Esophagus (tissue), 2 donors: ENCODE data around the gene ATRX. TPM values are rescaled to one million over a fixed set of nuclear protein-coding genes. Genes with fewer than 3 reads are reported as not detected.
"Not testable (repeated sequence)": the region's sequence is repeated elsewhere in the genome, so short reads cannot be mapped to it uniquely, and the experiment has no call there.

Experiments used
- H3K27ac ChIP-seq, 2 donors: one replicate each; pipeline ENCODE4 v1.5.1; 2013; ENCODE audit warnings: low read depth in 2 of 2, mild to moderate bottlenecking in 2 of 2, inconsistent platforms in 1 of 2, low read length in 1 of 2, moderate library complexity in 1 of 2
- H3K27me3 ChIP-seq, 2 donors: one replicate each; pipeline ENCODE4 v1.6.1; 2013; ENCODE audit warnings: low read length in 2 of 2, control low read depth in 1 of 2, mild to moderate bottlenecking in 1 of 2; ENCODE audit not compliant: insufficient read depth in 2 of 2, control insufficient read depth in 1 of 2
- H3K36me3 ChIP-seq, 2 donors: one replicate each; pipeline ENCODE4 v1.6.1; 2013; ENCODE audit warnings: low read length in 1 of 2; ENCODE audit not compliant: control insufficient read depth in 2 of 2, insufficient read depth in 2 of 2
- H3K4me1 ChIP-seq, 2 donors: one replicate each; pipeline ENCODE4 v1.6.1; 2013; ENCODE audit warnings: low read length in 1 of 2; ENCODE audit not compliant: control insufficient read depth in 2 of 2, insufficient read depth in 2 of 2
- H3K4me3 ChIP-seq, 2 donors: one replicate each; pipeline ENCODE4 v1.5.1; 2013; ENCODE audit warnings: low read length in 2 of 2, mild to moderate bottlenecking in 2 of 2, low read depth in 1 of 2, moderate library complexity in 1 of 2
- H3K9me3 ChIP-seq, 2 donors: one replicate each; pipeline ENCODE4 v1.6.1; 2013; ENCODE audit warnings: mild to moderate bottlenecking in 2 of 2, low read depth in 1 of 2, low read length in 1 of 2, moderate library complexity in 1 of 2; ENCODE audit not compliant: control insufficient read depth in 2 of 2, insufficient read depth in 1 of 2
- WGBS, 2 donors: extraction: QIAGEN DNeasy Blood & Tissue Kit; methylation state at CpG; one replicate each; pipeline ENCODE4 v1.1.7; 2013; 5-methylcytosine and 5-hydroxymethylcytosine counted together
- polyA plus RNA-seq, 2 donors: library from polyadenylated mRNA; stranded (reverse); fragments of 200-250 nt; gene quantifications; one replicate each; pipeline ENCODE4 v1.2.3, GENCODE V29; 2013
- donor health status: healthy with polysubstance abuse.
- donor health status: Bipolar disorder and iron deficiency.

ATRX gene, protein sequence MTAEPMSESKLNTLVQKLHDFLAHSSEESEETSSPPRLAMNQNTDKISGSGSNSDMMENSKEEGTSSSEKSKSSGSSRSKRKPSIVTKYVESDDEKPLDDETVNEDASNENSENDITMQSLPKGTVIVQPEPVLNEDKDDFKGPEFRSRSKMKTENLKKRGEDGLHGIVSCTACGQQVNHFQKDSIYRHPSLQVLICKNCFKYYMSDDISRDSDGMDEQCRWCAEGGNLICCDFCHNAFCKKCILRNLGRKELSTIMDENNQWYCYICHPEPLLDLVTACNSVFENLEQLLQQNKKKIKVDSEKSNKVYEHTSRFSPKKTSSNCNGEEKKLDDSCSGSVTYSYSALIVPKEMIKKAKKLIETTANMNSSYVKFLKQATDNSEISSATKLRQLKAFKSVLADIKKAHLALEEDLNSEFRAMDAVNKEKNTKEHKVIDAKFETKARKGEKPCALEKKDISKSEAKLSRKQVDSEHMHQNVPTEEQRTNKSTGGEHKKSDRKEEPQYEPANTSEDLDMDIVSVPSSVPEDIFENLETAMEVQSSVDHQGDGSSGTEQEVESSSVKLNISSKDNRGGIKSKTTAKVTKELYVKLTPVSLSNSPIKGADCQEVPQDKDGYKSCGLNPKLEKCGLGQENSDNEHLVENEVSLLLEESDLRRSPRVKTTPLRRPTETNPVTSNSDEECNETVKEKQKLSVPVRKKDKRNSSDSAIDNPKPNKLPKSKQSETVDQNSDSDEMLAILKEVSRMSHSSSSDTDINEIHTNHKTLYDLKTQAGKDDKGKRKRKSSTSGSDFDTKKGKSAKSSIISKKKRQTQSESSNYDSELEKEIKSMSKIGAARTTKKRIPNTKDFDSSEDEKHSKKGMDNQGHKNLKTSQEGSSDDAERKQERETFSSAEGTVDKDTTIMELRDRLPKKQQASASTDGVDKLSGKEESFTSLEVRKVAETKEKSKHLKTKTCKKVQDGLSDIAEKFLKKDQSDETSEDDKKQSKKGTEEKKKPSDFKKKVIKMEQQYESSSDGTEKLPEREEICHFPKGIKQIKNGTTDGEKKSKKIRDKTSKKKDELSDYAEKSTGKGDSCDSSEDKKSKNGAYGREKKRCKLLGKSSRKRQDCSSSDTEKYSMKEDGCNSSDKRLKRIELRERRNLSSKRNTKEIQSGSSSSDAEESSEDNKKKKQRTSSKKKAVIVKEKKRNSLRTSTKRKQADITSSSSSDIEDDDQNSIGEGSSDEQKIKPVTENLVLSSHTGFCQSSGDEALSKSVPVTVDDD (N-terminal part only)
- 10 to 100 TPM in 1 of 2 donors, 1 to 10 TPM in 1; 7.4 to 12.3 TPM for polyA plus RNA-seq

DNA sequence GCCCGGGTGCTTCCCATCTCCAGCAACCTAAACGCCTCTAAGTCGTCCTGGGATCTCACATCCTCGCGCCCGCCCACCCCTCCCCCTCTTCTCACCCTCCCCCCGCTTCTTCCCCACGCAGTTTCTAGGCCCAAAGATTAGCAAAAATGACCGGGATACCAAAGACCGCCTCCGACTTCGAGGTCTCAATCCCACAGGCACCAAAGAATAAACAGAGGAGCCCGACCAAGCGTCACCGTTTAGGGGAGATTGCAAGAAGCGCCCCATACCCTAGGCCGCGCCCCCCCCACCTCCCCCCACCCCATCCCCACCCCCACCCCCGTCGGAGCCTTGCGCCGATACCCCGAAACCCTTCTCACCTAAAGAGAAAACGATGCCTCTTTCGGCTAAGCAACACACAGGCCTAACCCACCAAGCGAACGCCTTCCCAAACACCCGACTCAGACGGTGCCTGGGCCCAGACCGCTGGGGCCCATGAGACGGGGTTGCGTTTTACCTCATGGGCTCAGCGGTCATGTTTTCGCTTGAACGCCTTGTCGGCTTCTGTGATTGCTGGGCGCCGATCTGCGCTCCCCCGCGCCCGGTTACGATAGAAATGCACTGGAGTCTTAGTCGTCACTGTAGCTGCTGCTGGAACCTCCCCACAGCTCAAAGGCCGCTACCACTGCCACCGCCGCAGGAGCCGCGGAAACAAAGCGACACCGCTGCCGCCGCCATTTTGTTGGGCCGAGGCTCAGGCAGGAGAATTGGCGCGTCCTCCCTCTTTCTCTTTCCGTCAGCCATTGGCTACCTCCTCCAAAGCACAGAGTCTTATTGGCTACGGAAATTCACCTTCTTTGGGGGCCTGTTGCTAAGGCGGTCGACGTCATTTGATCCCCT, at the start of gene ATRX:
TSS of gene ATRX (minus strand) at position 731 of the 879 bp plus-strand sequence. CDS start at position 516, 215 bp downstream.
- Histone ChIP-seq H3K9me3 (no peaks in the 10 kb centered on the region), H3K4me1 (no peaks in the 10 kb centered on the region), H3K36me3 (no peaks in the 10 kb centered on the region), H3K4me3 (peak within 1 kb of the TSS; percentile 59 to 62), H3K27ac (peak within 1 kb of the TSS; percentile 68 to 70), H3K27me3 (no peaks in the 10 kb centered on the region)
- WGBS, 2 donors: 0 to 27% methylated on average over 53 to 60 of the region's 61 CpGs

DNA sequence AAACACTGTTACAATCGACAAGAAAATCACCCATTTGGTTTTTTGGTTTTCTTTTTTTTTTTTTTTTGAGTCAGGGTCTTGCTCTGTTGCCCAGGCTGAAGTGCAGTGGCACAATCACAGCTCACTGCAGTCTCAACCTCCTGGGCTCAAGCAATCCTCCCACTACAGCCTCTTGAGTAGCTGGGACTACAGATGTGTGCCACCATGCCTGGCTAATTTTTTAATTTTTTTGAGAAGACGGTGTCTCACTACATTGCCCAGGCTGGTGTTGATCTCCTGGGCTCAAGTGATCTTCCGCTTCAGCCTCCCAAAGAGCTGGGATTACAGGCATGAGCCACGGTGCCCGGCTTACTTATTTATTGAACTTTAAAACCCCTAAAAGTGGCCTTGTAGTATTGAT, 45.5 kb upstream of the ATRX start:
- WGBS, 2 donors: 88 to 96% methylated on average over 5 of the region's 5 CpGs

DNA sequence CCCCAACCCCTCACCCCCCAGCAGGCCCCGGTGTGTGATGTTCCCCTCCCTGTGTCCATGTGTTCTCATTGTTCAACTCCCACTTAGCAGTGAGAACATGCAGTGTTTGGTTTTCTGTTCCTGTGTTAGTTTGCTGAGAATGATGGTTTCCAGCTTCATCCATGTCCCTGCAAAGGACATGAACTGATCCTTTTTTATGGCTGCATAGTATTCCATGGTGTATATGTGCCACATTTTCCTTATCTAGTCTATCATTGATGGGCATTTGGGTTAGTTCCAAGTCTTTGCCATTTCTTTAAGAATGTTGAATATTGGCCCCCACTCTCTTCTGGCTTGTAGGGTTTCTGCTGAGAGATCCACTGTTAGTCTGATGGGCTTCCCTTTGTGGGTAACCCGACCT, 36.0 kb upstream of the ATRX start:
- H3K9me3 ChIP-seq, H3K36me3 ChIP-seq, H3K27me3 ChIP-seq, H3K4me1 ChIP-seq, H3K4me3 ChIP-seq, H3K27ac ChIP-seq: not testable (repeated sequence)
- 92 to 97% methylated on average over 2 of the region's 2 CpGs for WGBS, 2 donors

More for the DNA sequence above, 45.5 kb upstream of the ATRX start:
- H3K27ac ChIP-seq, H3K4me1 ChIP-seq, H3K9me3 ChIP-seq, H3K36me3 ChIP-seq, H3K27me3 ChIP-seq, H3K4me3 ChIP-seq: not testable (repeated sequence)

GRCh38 chrX:77820091-77820727, 34.2 kb upstream of the ATRX start:
- no peaks in the 10 kb centered on the region for H3K4me1 ChIP-seq
- no peaks in the 10 kb centered on the region for H3K27me3 ChIP-seq
- no peaks in the 10 kb centered on the region for H3K9me3 ChIP-seq
- H3K27ac ChIP-seq: no peak overlapping the region
- 67 to 71% methylated on average over 9 of the region's 9 CpGs for WGBS, 2 donors
- H3K36me3 ChIP-seq: no peaks in the 10 kb centered on the region
- H3K4me3 ChIP-seq: no peak overlapping the region

GRCh38 chrX:77814210-77814609, 28.2 kb upstream of the ATRX start:
- Histone ChIP-seq H3K36me3 (no peaks in the 10 kb centered on the region), H3K27me3 (no peaks in the 10 kb centered on the region), H3K4me1 (no peaks in the 10 kb centered on the region), H3K4me3 (no peak overlapping the region), H3K9me3 (no peaks in the 10 kb centered on the region), H3K27ac (no peak overlapping the region)
- WGBS, 2 donors: 90 to 91% methylated on average over 1 of the region's 1 CpG

- H3K9me3 ChIP-seq: peaks cover 0 to 2% of the 10 kb centered on the region in 2 donors
Observed at GRCh38 chrX:77802201-77802600, 16.2 kb upstream of the ATRX start.

GRCh38 chrX:77795124-77795523, 9.1 kb upstream of the ATRX start:
- no peaks in the 10 kb centered on the region for H3K27me3 ChIP-seq
- H3K4me1 ChIP-seq: no peaks in the 10 kb centered on the region
- 95 to 98% methylated on average over 1 of the region's 1 CpG for WGBS, 2 donors
- H3K27ac ChIP-seq: no peak overlapping the region
- no peak overlapping the region for H3K4me3 ChIP-seq
- no peaks in the 10 kb centered on the region for H3K9me3 ChIP-seq
- H3K36me3 ChIP-seq: no peaks in the 10 kb centered on the region

More at GRCh38 chrX:77802201-77802600, 16.2 kb upstream of the ATRX start:
- no peaks in the 10 kb centered on the region for H3K27me3 ChIP-seq
- WGBS, 2 donors: 69 to 77% methylated on average over 1 of the region's 1 CpG
- no peaks in the 10 kb centered on the region for H3K4me1 ChIP-seq
- H3K27ac ChIP-seq: no peak overlapping the region
- no peak overlapping the region for H3K4me3 ChIP-seq
- H3K36me3 ChIP-seq: no peaks in the 10 kb centered on the region

DNA sequence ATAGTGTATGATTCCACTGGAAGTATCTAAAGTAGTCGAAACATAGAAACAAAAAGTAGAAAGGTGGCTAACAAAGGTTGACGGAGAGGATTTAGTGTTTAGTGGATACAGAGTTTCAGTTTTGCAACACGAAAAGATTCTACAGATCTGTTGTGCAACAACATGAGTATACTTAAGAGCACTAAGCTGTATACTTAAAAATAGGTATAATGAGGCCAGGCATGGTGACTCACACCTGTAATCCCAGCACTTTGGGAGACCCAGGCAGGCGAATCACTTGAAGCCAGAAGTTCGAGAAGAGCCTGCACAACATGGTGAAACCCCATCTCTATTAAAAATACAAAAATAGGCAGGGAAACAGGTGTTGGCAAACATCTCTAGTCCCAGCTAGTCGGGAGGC, 7.9 kb upstream of the ATRX start:
- WGBS, 2 donors: 65 to 74% methylated on average over 6 of the region's 6 CpGs
- no peaks in the 10 kb centered on the region for H3K9me3 ChIP-seq
- H3K36me3 ChIP-seq: no peaks in the 10 kb centered on the region
- no peaks in the 10 kb centered on the region for H3K27me3 ChIP-seq
- no peak overlapping the region for H3K27ac ChIP-seq
- no peak overlapping the region for H3K4me3 ChIP-seq
- no peaks in the 10 kb centered on the region for H3K4me1 ChIP-seq
